Right lobe of liver (tissue), 4 donors: ENCODE data around the gene NEK1.

ENCODE experiments used
- CTCF ChIP-seq, 4 donors: fragments of 200-600 bp in 3 of 4; fragments of 450-650 bp in 1 of 4; IDR thresholded peaks; one replicate each; pipeline versions ENCODE4 v1.5.1 to v1.8.0; 2016 to 2022; ENCODE audit warnings: antibody characterized with exemption in 4 of 4, mild to moderate bottlenecking in 2 of 4
- POLR2A ChIP-seq: fragments of 450-650 bp; IDR thresholded peaks from one replicate; pipeline ENCODE4 v1.6.1; 2017; ENCODE audit warnings: antibody characterized with exemption, mild to moderate bottlenecking
- donor health status: DM: no; HTN: no; CAD: no.
- donor health status: DM: no; HTN: no; CAD: no.
- donor health status: DM: no; HTN: yes; CAD: no.

DNA sequence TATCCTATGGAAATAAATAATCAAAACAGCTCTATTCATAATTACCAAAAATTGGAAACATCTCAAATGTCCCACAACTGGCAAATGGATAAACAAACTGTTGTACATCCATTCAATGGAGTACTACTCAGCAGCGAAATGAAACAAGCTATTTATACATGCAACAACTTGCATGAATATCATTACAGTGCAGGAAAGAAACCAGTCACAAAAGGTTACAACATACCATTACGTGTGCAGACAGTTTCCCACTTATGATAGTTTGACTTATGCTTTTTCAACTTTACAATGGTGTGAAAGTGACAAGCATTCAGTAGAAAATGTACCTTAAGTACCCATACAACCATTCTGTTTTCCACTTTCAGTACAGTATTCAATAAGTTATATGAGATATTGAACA, 82.3 kb downstream of the NEK1 start:
- TF ChIP-seq CTCF (IDR thresholded peaks at IDR 0.05) (no peak), POLR2A (no peak)
